HepG2 (cell line): Measurements from ENCODE around the gene CLCN2. TPM values are rescaled to one million over a fixed set of nuclear protein-coding genes. Genes with fewer than 3 reads are reported as not detected.

Experiments
- BATF2 ChIP-seq: sonication (generic); formaldehyde crosslinking; IDR thresholded peaks from 2 replicates; pipeline ENCODE4 v1.8.0; 2022; ENCODE audit warnings: mild to moderate bottlenecking, missing genetic modification reagents, moderate library complexity
- GATA4 ChIP-seq: sonication (generic); IDR thresholded peaks from 2 replicates; pipeline ENCODE4 v1.6.1; 2016; ENCODE audit warnings: antibody characterized with exemption, low read depth, borderline replicate concordance
- HES4 ChIP-seq: sonication (generic); formaldehyde crosslinking; IDR thresholded peaks from 2 replicates; pipeline ENCODE4 v1.9.0; 2021; ENCODE audit warnings: mild to moderate bottlenecking, missing genetic modification reagents, borderline replicate concordance
- HMG20A ChIP-seq: IDR thresholded peaks from 2 replicates; pipeline ENCODE4 v1.6.1; 2016; ENCODE audit warnings: borderline replicate concordance
- IKZF1 ChIP-seq: fragments of 450-650 bp; IDR thresholded peaks from 2 replicates; pipeline ENCODE4 v1.7.1; 2016
- MED8 ChIP-seq: sonication (generic); formaldehyde crosslinking; IDR thresholded peaks from 2 replicates; pipeline ENCODE4 v1.8.1; 2023; ENCODE audit warnings: mild to moderate bottlenecking, missing genetic modification reagents; ENCODE audit not compliant: insufficient replicate concordance
- NR2F1 ChIP-seq, 2 experiments: fragments of 450-650 bp in 1 of 2; formaldehyde crosslinking in 1 of 2; IDR thresholded peaks; 2 replicates each; pipeline versions ENCODE4 v1.5.0 to v1.6.1; 2016 to 2020; ENCODE audit warnings: mild to moderate bottlenecking in 1 of 2, missing compliant biosample characterization in 1 of 2, missing genetic modification reagents in 1 of 2, moderate library complexity in 1 of 2
- SAFB2 ChIP-seq: sonication (generic); formaldehyde crosslinking; IDR thresholded peaks from 2 replicates; pipeline ENCODE4 v1.5.1; 2020; ENCODE audit warnings: missing genetic modification reagents, low read depth, mild to moderate bottlenecking, borderline replicate concordance
- SETDB1 ChIP-seq: sonication (generic); formaldehyde crosslinking; IDR thresholded peaks from 2 replicates; pipeline ENCODE4 v1.5.1; 2020; ENCODE audit warnings: missing genetic modification reagents, mild to moderate bottlenecking, borderline replicate concordance
- SRSF4 ChIP-seq: fragments of 200-400 bp; formaldehyde crosslinking; IDR thresholded peaks from one replicate; pipeline ENCODE4 v1.6.1; 2018; ENCODE audit warnings: mild to moderate bottlenecking, low read depth, low read length, moderate library complexity; ENCODE audit not compliant: poor library complexity, severe bottlenecking
- TERF1 ChIP-seq: sonication (generic); formaldehyde crosslinking; IDR thresholded peaks from 2 replicates; pipeline ENCODE4 v1.8.0; 2022; ENCODE audit warnings: mild to moderate bottlenecking, missing genetic modification reagents, moderate library complexity
- ZBTB26 ChIP-seq: IDR thresholded peaks from 2 replicates; pipeline ENCODE4 v1.6.1; 2016; ENCODE audit warnings: missing compliant biosample characterization, missing genetic modification reagents, borderline replicate concordance
- ZFP36 ChIP-seq: fragments of 150-350 bp; IDR thresholded peaks from 2 replicates; pipeline ENCODE4 v1.6.1; 2018; ENCODE audit warnings: borderline replicate concordance, low read length, low read depth; ENCODE audit not compliant: partially characterized antibody
- ZNF160 ChIP-seq: sonication (generic); formaldehyde crosslinking; IDR thresholded peaks from 2 replicates; pipeline ENCODE4 v1.8.0; 2022; ENCODE audit warnings: mild to moderate bottlenecking, inconsistent platforms, missing genetic modification reagents
- ZNF207 ChIP-seq: fragments of 450-650 bp; IDR thresholded peaks from 2 replicates; pipeline ENCODE4 v1.6.1; 2016; ENCODE audit warnings: antibody characterized with exemption, borderline replicate concordance
- ZNF484 ChIP-seq: sonication (generic); formaldehyde crosslinking; IDR thresholded peaks from 2 replicates; pipeline ENCODE4 v1.5.1; 2020; ENCODE audit warnings: mild to moderate bottlenecking, low read depth, missing genetic modification reagents, borderline replicate concordance
- ZNF597 ChIP-seq: sonication (generic); formaldehyde crosslinking; IDR thresholded peaks from 2 replicates; pipeline ENCODE4 v1.5.0; 2020; ENCODE audit warnings: missing genetic modification reagents
- ZNF678 ChIP-seq: sonication (generic); formaldehyde crosslinking; IDR thresholded peaks from 2 replicates; pipeline ENCODE4 v1.4.0; 2020; ENCODE audit warnings: mild to moderate bottlenecking, missing genetic modification reagents
- ZUFSP ChIP-seq: sonication (generic); formaldehyde crosslinking; IDR thresholded peaks from 2 replicates; pipeline ENCODE4 v1.9.0; 2021; ENCODE audit warnings: missing genetic modification reagents, mild to moderate bottlenecking, borderline replicate concordance
- polyA plus RNA-seq, 8 experiments: library from polyadenylated mRNA; depleted of rRNA in 3 of 8; stranded (reverse) in 7 of 8; unstranded in 1 of 8; fragments of >200 nt; fragmentation: Illumina TruSeq in 4 of 8; extraction: Trizol in 4 of 8; gene quantifications; 2 replicates each; pipeline versions ENCODE4 v1.2.1 to v1.2.3, GENCODE V29; 2011 to 2016; ENCODE audit warnings: low read depth in 4 of 8, missing spikeins in 1 of 8, mixed read lengths in 1 of 8; ENCODE audit not compliant: insufficient read depth in 1 of 8
- total RNA-seq, 5 experiments: library from RNA; depleted of rRNA; stranded (reverse); fragments of >200 nt; fragmentation: Illumina TruSeq; extraction: Trizol; gene quantifications; 2 replicates each; pipeline ENCODE4 v1.2.3, GENCODE V29; 2016; ENCODE audit warnings: low read depth in 1 of 5

Gene CLCN2
- total and polyA plus RNA-seq, 2 of the 13 experiments (the other 11 are each of a cell fraction or from before 2014, with no cell fraction given), result 11.4 to 13.5 TPM

GRCh38 chr3:184335661-184336546, 25.5 kb downstream of the CLCN2 start (continued):
- TF ChIP-seq SAFB2 (CRISPR knock-in tag) (peak; percentile 72; the same call in 1 of the 2 replicates), ZNF484 (CRISPR knock-in tag) (no peak), BATF2 (no peak), SRSF4 (no peak), TERF1 (no peak), IKZF1 (no peak), ZFP36 (no peak), NR2F1 (CRISPR knock-in tag; IDR thresholded peaks at IDR 0.05) (no peak), ZBTB26 (CRISPR knock-in tag) (no peak), MED8 (CRISPR knock-in tag) (no peak), SETDB1 (CRISPR knock-in tag) (no peak), ZNF678 (CRISPR knock-in tag) (no peak), GATA4 (no peak), ZNF597 (CRISPR knock-in tag) (no peak), ZNF207 (no peak), ZUFSP (CRISPR knock-in tag) (no peak), ZNF160 (CRISPR knock-in tag) (no peak), HES4 (no peak), HMG20A (CRISPR knock-in tag) (no peak)
